Skeletal muscle satellite cell (primary cell): ENCODE results near the gene MAP2K3.
"Not testable (repeated sequence)": the region's sequence is repeated elsewhere in the genome, so short reads cannot be mapped to it uniquely, and the experiment has no call there.

ENCODE experiments used
- H3K27me3 ChIP-seq: 2 replicates; pipeline ENCODE4 v1.7.0; 2013; ENCODE audit warnings: low read length; ENCODE audit not compliant: control insufficient read depth, insufficient read depth
- H3K36me3 ChIP-seq: 2 replicates; pipeline ENCODE4 v1.7.0; 2013; ENCODE audit warnings: mild to moderate bottlenecking, control low read depth, low read length; ENCODE audit not compliant: insufficient read depth
- H3K4me1 ChIP-seq: 2 replicates; pipeline ENCODE4 v1.7.0; 2013; ENCODE audit warnings: low read length; ENCODE audit not compliant: control insufficient read depth, insufficient read depth
- H3K4me2 ChIP-seq: 2 replicates; pipeline ENCODE4 v1.7.0; 2013; ENCODE audit warnings: mild to moderate bottlenecking, low read length
- H3K4me3 ChIP-seq: 2 replicates; pipeline ENCODE4 v1.7.0; 2013; ENCODE audit warnings: low read length
- H3K9ac ChIP-seq: 2 replicates; pipeline ENCODE4 v1.7.0; 2013; ENCODE audit warnings: mild to moderate bottlenecking, low read depth, low read length, moderate library complexity
- H3K9me3 ChIP-seq: replicated peaks from 2 replicates; pipeline ENCODE4 v1.7.0; 2013; ENCODE audit warnings: mild to moderate bottlenecking, control low read depth, low read length

MAP2K3 gene

GRCh38 chr17:21348081-21348925 lies 63.8 kb downstream of the MAP2K3 start:
- not testable (repeated sequence) for H3K4me1 ChIP-seq, H3K4me3 ChIP-seq, H3K9ac ChIP-seq, H3K36me3 ChIP-seq, H3K9me3 ChIP-seq, H3K4me2 ChIP-seq, H3K27me3 ChIP-seq

- H3K9me3 ChIP-seq, H3K4me1 ChIP-seq, H3K9ac ChIP-seq, H3K4me3 ChIP-seq, H3K4me2 ChIP-seq, H3K27me3 ChIP-seq, H3K36me3 ChIP-seq: not testable (repeated sequence)
Observed at GRCh38 chr17:21348926-21349261, 64.4 kb downstream of the MAP2K3 start.

GRCh38 chr17:21349358-21350050 lies 65.0 kb downstream of the MAP2K3 start:
- H3K27me3 ChIP-seq, H3K9ac ChIP-seq, H3K36me3 ChIP-seq, H3K4me1 ChIP-seq, H3K4me3 ChIP-seq, H3K9me3 ChIP-seq, H3K4me2 ChIP-seq: not testable (repeated sequence)

DNA sequence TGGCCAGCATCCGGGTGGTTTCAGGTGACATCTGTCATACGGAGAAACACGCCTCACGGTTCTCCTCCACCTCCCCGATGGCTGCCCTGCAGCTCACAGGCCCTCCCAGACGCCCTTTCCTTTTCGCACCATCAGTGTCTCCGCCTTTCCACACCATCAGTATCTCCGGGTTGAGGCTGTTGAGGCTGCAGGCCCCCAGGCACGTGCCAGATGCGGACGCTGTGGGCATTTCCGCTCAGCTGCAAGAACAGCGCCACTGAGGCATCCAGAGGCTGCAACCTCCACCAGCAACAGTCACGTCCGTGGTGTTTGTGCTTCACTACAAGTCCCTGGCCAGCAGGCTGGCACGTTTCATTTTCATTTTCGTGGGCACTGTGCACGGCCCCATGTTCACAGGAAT lies 66.0 kb downstream of the MAP2K3 start:
- not testable (repeated sequence) for H3K4me3 ChIP-seq, H3K4me1 ChIP-seq, H3K27me3 ChIP-seq, H3K9ac ChIP-seq, H3K36me3 ChIP-seq, H3K9me3 ChIP-seq, H3K4me2 ChIP-seq

DNA sequence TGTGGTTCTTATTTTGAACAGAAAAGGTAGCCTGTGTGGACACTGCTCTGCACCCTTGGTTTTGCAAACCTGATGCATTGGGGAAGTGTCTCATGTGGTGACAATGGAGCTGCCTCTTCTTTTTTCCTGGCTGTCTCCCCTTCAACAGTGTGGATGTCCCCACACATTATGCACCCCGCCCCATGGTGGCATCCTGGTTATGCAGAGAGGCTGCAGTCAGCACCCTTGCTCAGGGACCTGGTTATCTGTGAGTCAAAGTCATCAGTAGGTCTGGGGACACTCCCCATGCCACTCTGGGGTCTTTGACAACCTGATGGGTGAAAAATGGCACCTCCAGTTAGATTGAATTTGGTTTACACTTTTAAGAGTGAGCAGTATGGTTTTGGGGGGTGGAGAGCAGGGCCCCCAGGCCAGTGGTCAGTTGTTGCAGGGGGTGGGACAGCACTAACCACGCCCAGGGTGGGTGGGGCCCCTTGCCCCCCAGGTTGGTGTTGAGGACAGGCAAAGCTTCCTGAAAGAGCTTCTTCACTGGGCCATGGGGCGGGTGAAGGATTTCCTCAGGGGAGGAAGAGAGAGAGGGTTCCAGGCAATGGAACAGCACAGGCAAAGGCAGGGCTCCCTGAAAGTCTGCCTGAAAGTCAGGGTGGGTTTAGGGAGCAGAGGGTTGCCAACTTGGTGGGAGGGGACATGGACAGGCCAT lies 67.0 kb downstream of the MAP2K3 start:
- no peak overlapping the region for H3K9ac ChIP-seq
- H3K36me3 ChIP-seq, result no peaks in the 10 kb centered on the region
- H3K4me2 ChIP-seq, result no peak overlapping the region
- H3K27me3 ChIP-seq, result no peaks in the 10 kb centered on the region
- H3K4me3 ChIP-seq, result no peak overlapping the region
- H3K4me1 ChIP-seq, result peaks cover 3% of the 10 kb centered on the region
- H3K9me3 ChIP-seq, result no peaks in the 10 kb centered on the region

DNA sequence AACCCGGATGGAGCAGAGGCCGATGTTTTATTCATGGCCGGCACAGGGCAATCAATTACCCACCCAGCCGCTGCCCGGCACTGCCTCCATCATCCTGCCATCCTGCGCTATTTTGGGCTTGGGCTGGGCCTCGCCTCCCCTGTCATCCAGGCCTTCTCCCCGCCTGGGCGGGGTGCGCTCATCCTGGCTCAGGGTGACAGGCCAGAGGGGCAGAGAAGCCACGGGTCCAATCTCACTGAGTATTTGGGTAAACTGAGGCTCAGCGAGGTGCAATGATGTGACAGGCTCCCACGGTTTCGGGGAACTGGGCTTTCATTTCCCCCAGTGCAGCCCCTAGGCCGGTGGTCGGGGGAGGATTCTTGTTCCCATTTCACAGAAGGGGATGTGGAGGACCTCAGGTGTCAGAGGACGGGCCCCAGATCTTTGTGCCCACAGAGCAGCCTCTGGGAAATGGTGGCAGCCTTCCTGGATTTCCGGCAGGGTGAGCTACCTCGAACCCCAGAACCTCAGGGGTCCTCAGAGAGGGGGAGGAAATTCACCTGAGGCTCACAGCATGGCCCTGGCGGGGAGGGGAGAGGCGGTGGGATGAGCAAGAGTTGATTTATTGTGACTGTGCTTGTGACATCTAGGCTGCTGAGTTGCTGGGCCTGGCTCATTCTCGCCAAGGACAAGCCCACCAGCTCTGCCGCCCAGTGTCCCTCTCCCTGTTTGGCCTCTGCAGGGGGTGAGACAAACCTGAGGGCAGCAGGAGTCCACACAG lies 67.9 kb downstream of the MAP2K3 start:
- Histone ChIP-seq H3K36me3 (no peaks in the 10 kb centered on the region), H3K4me2 (no peak overlapping the region), H3K4me1 (peaks cover 3% of the 10 kb centered on the region), H3K9me3 (no peaks in the 10 kb centered on the region), H3K27me3 (peaks cover 4% of the 10 kb centered on the region), H3K9ac (no peak overlapping the region), H3K4me3 (no peak overlapping the region)

- H3K36me3 ChIP-seq, result no peaks in the 10 kb centered on the region
- no peak overlapping the region for H3K9ac ChIP-seq
- H3K4me1 ChIP-seq, result peaks cover 3% of the 10 kb centered on the region
- no peak overlapping the region for H3K4me2 ChIP-seq
- no peaks in the 10 kb centered on the region for H3K9me3 ChIP-seq
- H3K27me3 ChIP-seq, result peaks cover 4% of the 10 kb centered on the region
- no peak overlapping the region for H3K4me3 ChIP-seq
Observed at GRCh38 chr17:21352981-21353265, 68.4 kb downstream of the MAP2K3 start.

- Histone ChIP-seq H3K4me2 (no peak overlapping the region), H3K36me3 (no peaks in the 10 kb centered on the region), H3K4me1 (peaks cover 3% of the 10 kb centered on the region), H3K27me3 (peaks cover 7% of the 10 kb centered on the region), H3K9me3 (no peaks in the 10 kb centered on the region), H3K9ac (no peak overlapping the region), H3K4me3 (no peak overlapping the region)
Observed at GRCh38 chr17:21353326-21354010, 69.0 kb downstream of the MAP2K3 start.

- no peak overlapping the region for H3K4me3 ChIP-seq
- no peak overlapping the region for H3K4me2 ChIP-seq
- H3K27me3 ChIP-seq, result peaks cover 16% of the 10 kb centered on the region
Observed at GRCh38 chr17:21354796-21355385, 70.4 kb downstream of the MAP2K3 start.

DNA sequence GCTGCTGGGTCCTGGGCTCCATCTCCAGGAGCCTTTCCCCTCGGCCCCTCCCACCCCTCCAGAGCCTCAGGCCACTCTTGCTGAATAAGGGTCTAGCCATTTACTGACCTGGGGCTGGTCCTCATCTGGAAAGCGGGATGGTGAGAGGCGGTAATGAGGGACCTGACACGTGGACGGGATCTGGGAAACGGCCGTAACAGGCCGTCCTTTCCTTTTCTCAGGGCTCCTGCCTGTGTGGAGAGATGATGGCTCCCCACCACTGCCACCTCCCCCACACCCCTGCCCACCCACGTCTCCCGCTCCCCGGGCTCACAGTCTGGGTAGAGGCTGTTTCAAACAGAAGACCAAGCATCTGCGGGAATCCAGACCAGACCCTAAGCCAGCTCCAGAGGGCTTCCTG lies 71.1 kb downstream of the MAP2K3 start:
- Histone ChIP-seq H3K9me3 (no peaks in the 10 kb centered on the region), H3K4me1 (peaks cover 3% of the 10 kb centered on the region), H3K9ac (no peak overlapping the region), H3K27me3 (peaks cover 21% of the 10 kb centered on the region), H3K36me3 (no peaks in the 10 kb centered on the region), H3K4me3 (no peak overlapping the region), H3K4me2 (no peak overlapping the region)

More at GRCh38 chr17:21354796-21355385, 70.4 kb downstream of the MAP2K3 start:
- Histone ChIP-seq H3K4me1 (peaks cover 3% of the 10 kb centered on the region), H3K9me3 (no peaks in the 10 kb centered on the region), H3K9ac (no peak overlapping the region), H3K36me3 (no peaks in the 10 kb centered on the region)
